CD4-positive, alpha-beta memory T cell (primary cell): ENCODE results near the gene LAPTM4A. TPM values are rescaled to one million over a fixed set of nuclear protein-coding genes. Genes with fewer than 3 reads are reported as not detected.

ENCODE experiments used
- CTCF ChIA-PET: fragments of 350-600 bp; sonication (Branson Sonifier 250); formaldehyde crosslinking; loops from one replicate; lab custom pipeline; 2021; ENCODE audit warnings: inconsistent platforms; ENCODE audit not compliant: partially characterized antibody; lab: Charles Lee
- POLR2A ChIA-PET: fragments of 350-600 bp; sonication (Branson Sonifier 250); formaldehyde crosslinking; loops from one replicate; lab custom pipeline; 2021; ENCODE audit not compliant: partially characterized antibody; lab: Charles Lee
- DNase-seq, 5 donors: peaks; one replicate each; pipeline versions ENCODE4 v3.0.0 to v3.0.0-alpha.2; 2020 to 2022; ENCODE audit warnings: mixed read lengths in 1 of 5
- H3K27ac ChIP-seq: one replicate; pipeline ENCODE4 v1.7.0; 2013; ENCODE audit warnings: low read depth, low read length
- H3K27me3 ChIP-seq: 2 replicates; pipeline ENCODE4 v1.7.0; 2013; ENCODE audit warnings: mild to moderate bottlenecking, low read length, moderate library complexity; ENCODE audit not compliant: insufficient read depth
- H3K36me3 ChIP-seq: 2 replicates; pipeline ENCODE4 v1.7.0; 2013; ENCODE audit warnings: mild to moderate bottlenecking, low read length, moderate library complexity; ENCODE audit not compliant: insufficient read depth
- H3K4me1 ChIP-seq: 2 replicates; pipeline ENCODE4 v1.7.0; 2013; ENCODE audit warnings: mild to moderate bottlenecking, low read length, moderate library complexity; ENCODE audit not compliant: insufficient read depth
- H3K4me3 ChIP-seq, 2 donors: one replicate each; pipeline ENCODE4 v1.7.0; 2013; ENCODE audit warnings: low read length in 2 of 2, mild to moderate bottlenecking in 1 of 2
- H3K9me3 ChIP-seq, 2 donors: one replicate each; pipeline ENCODE4 v1.7.0; 2013; ENCODE audit warnings: low read length in 2 of 2, control low read depth in 1 of 2; ENCODE audit not compliant: control insufficient read depth in 1 of 2
- H3K27ac Mint-ChIP-seq, 7 donors: one replicate each; pipeline ENCODE4 v1.8.0; 2020 to 2021; ENCODE audit warnings: mixed read lengths in 7 of 7, mild to moderate bottlenecking in 6 of 7, inconsistent platforms in 3 of 7, moderate library complexity in 3 of 7
- H3K27me3 Mint-ChIP-seq, 2 donors: one replicate each; pipeline ENCODE4 v1.8.0; 2020 to 2021; ENCODE audit warnings: mixed read lengths in 2 of 2
- H3K36me3 Mint-ChIP-seq, 2 donors: one replicate each; pipeline ENCODE4 v1.8.0; 2020 to 2021; ENCODE audit warnings: mixed read lengths in 2 of 2, inconsistent platforms in 1 of 2, mild to moderate bottlenecking in 1 of 2
- H3K4me1 Mint-ChIP-seq, 4 donors: one replicate each; pipeline ENCODE4 v1.8.0; 2020 to 2021; ENCODE audit warnings: mixed read lengths in 4 of 4, mild to moderate bottlenecking in 1 of 4
- H3K4me3 Mint-ChIP-seq, 8 donors: one replicate each; pipeline ENCODE4 v1.8.0; 2020 to 2021; ENCODE audit warnings: mixed read lengths in 8 of 8, mild to moderate bottlenecking in 7 of 8, moderate library complexity in 6 of 8, inconsistent platforms in 3 of 8
- H3K9me3 Mint-ChIP-seq, 8 donors: one replicate each; pipeline ENCODE4 v1.8.0; 2020 to 2021; ENCODE audit warnings: mixed read lengths in 8 of 8, mild to moderate bottlenecking in 5 of 8, inconsistent platforms in 3 of 8, moderate library complexity in 1 of 8
- intact Hi-C: fragments of 100-400 bp; cut with micrococcal nuclease; formaldehyde crosslinking; loops from one replicate; pipeline ENCODE4 v1.15.1; 2023
- polyA plus RNA-seq, 2 donors: library from polyadenylated mRNA; unstranded; fragments of 300-500 nt; fragmentation: Illumina TruSeq; gene quantifications; one replicate each; pipeline ENCODE4 v1.2.3, GENCODE V29; 2021
- total RNA-seq, 2 experiments: library from RNA; stranded (reverse); gene quantifications; one replicate each; pipeline ENCODE4 v1.2.3, GENCODE V29; 2021

The LAPTM4A gene
- total and polyA plus RNA-seq, 4 experiments from 2014 or later = 47.4 to 150 (median 75.9) TPM

DNA sequence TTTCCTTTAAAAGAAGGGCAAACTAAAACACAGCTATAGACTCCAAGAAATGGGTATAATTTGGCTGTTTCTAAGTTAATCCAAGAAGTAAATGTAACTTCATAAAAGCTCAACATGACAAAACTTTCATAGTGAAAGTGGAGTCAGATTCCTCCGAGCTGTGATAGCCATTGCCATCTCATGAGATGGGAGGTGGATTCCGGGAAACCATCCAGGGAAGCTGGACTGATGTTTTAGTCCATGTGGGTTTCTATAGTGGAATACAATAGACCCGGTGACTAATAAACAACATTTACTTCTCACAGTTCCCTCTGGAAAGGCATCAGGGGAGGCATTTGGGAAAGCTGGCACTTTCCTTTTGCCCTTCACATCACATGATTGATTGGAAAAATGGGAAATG, 10.0 kb upstream of the LAPTM4A start:
- Histone ChIP-seq H3K36me3 (no peaks in the 10 kb centered on the region), H3K27me3 (peaks cover 5% of the 10 kb centered on the region), H3K27ac (no peak overlapping the region), H3K9me3 (no peaks in the 10 kb centered on the region), H3K4me3 (no peak overlapping the region), H3K4me1 (no peaks in the 10 kb centered on the region)
- Mint-ChIP-seq H3K36me3 (no peaks in the 10 kb centered on the region), H3K4me1 (no peaks in the 10 kb centered on the region), H3K9me3 (peaks cover 0 to 2% (median 0%) of the 10 kb centered on the region in 8 donors), H3K27me3 (peaks cover 10% of the 10 kb centered on the region in 2 donors), H3K4me3 (no peak overlapping the region), H3K27ac (no peak overlapping the region)
- intact Hi-C loops = no loop called here
- CTCF ChIA-PET = interaction anchor here (1.0 to 1.4 kb wide), 2 partner anchors 18 to 33 kb away, joined by 3 to 4 read pairs; no protein-coding TSS in a partner anchor
- DNase-seq = no peak
- POLR2A ChIA-PET = interaction anchor here (1.4 kb wide), 1 partner anchor 9 kb away, joined by 4 read pairs; the partner anchor contains the start of gene LAPTM4A

- Histone ChIP-seq H3K27ac (no peak overlapping the region), H3K9me3 (no peaks in the 10 kb centered on the region), H3K4me3 (no peak overlapping the region), H3K27me3 (peaks cover 13% of the 10 kb centered on the region), H3K36me3 (no peaks in the 10 kb centered on the region), H3K4me1 (no peaks in the 10 kb centered on the region)
- intact Hi-C loops = no loop called here
- POLR2A ChIA-PET = no interaction called here
- H3K36me3 Mint-ChIP-seq = no peaks in the 10 kb centered on the region
- peaks cover 0 to 2% (median 0%) of the 10 kb centered on the region in 8 donors for H3K9me3 Mint-ChIP-seq
- H3K4me1 Mint-ChIP-seq = no peaks in the 10 kb centered on the region
- H3K27ac Mint-ChIP-seq = no peak overlapping the region
- CTCF ChIA-PET = interaction anchor here (1.4 kb wide), 1 partner anchor 17 kb away, joined by 4 read pairs; no protein-coding TSS in a partner anchor
- no peak overlapping the region for H3K4me3 Mint-ChIP-seq
- no peak for DNase-seq
- peaks cover 16 to 17% of the 10 kb centered on the region in 2 donors for H3K27me3 Mint-ChIP-seq
These were observed 8.7 kb upstream of the LAPTM4A start for GRCh38 chr2:20060106-20060505.

- no peaks in the 10 kb centered on the region for H3K36me3 Mint-ChIP-seq
- CTCF ChIA-PET = interaction anchor here (1.3 kb wide), 1 partner anchor 14 kb away, joined by 3 read pairs; no protein-coding TSS in a partner anchor
- no peak overlapping the region for H3K4me3 Mint-ChIP-seq
- no peak for DNase-seq
- POLR2A ChIA-PET = no interaction called here
- peaks cover 20 to 24% of the 10 kb centered on the region in 2 donors for H3K27me3 Mint-ChIP-seq
- Histone ChIP-seq H3K27ac (no peak overlapping the region), H3K4me3 (no peak overlapping the region), H3K4me1 (peaks cover 5% of the 10 kb centered on the region), H3K9me3 (no peaks in the 10 kb centered on the region), H3K36me3 (no peaks in the 10 kb centered on the region), H3K27me3 (peaks cover 13% of the 10 kb centered on the region)
- peaks cover 0 to 2% (median 0%) of the 10 kb centered on the region in 8 donors for H3K9me3 Mint-ChIP-seq
- H3K27ac Mint-ChIP-seq = no peak overlapping the region
- H3K4me1 Mint-ChIP-seq = no peaks in the 10 kb centered on the region
- intact Hi-C loops = loop anchor here (10.0 kb wide), 2 partner anchors 192 to 768 kb away; partner anchors contain the start of gene LDAH
These were observed 5.8 kb upstream of the LAPTM4A start for GRCh38 chr2:20057268-20057667.

- intact Hi-C loops = loop anchor here (5.0 to 10.0 kb wide), 3 partner anchors 43 to 770 kb away; partner anchors contain the start of genes LDAH and MATN3
- Mint-ChIP-seq H3K4me1 (peaks cover 5 to 8% (median 6%) of the 10 kb centered on the region in 4 donors), H3K4me3 (no peak overlapping the region), H3K27ac (no peak overlapping the region), H3K27me3 (peaks cover 20 to 24% of the 10 kb centered on the region in 2 donors), H3K36me3 (peaks cover 0 to 6% of the 10 kb centered on the region in 2 donors), H3K9me3 (peaks cover 0 to 2% (median 0%) of the 10 kb centered on the region in 8 donors)
- no peak overlapping the region for H3K27ac ChIP-seq
- H3K9me3 ChIP-seq = no peaks in the 10 kb centered on the region
- no peaks in the 10 kb centered on the region for H3K36me3 ChIP-seq
- peaks cover 13% of the 10 kb centered on the region for H3K27me3 ChIP-seq
- ChIA-PET POLR2A (interaction anchor here (0.5 kb wide), 1 partner anchor 70 kb away, joined by 3 read pairs; no protein-coding TSS in a partner anchor), CTCF (no interaction called here)
- H3K4me3 ChIP-seq = no peak overlapping the region
- DNase-seq = no peak
- peaks cover 13% of the 10 kb centered on the region for H3K4me1 ChIP-seq
These were observed 3.5 kb upstream of the LAPTM4A start for GRCh38 chr2:20054931-20055330.

DNA sequence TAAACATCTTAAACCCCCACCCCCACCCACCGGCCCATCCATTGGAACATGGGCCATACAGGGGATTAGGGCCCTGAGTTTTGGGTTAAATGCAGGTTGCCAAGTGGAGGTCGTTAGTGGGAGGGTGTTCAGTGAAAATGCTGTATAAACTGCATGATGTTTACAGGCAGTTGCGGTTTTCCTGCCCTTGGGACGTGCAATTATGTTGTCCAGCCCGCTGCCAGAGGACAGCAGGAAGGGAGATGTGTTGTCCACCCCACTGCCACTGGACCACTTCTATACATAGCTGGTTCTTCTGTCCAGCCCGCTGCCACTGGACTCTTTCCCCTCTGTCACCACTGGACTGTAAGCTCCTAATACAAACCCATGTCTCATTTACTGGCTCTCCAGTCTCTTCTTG, 2.7 kb upstream of the LAPTM4A start:
- Mint-ChIP-seq H3K27ac (no peak overlapping the region), H3K9me3 (peaks cover 0 to 2% (median 0%) of the 10 kb centered on the region in 8 donors), H3K4me3 (no peak overlapping the region), H3K4me1 (peaks cover 12 to 16% (median 14%) of the 10 kb centered on the region in 4 donors), H3K36me3 (peaks cover 0 to 6% of the 10 kb centered on the region in 2 donors), H3K27me3 (peaks cover 20 to 24% of the 10 kb centered on the region in 2 donors)
- intact Hi-C loops = loop anchor here (5.0 to 10.0 kb wide), 3 partner anchors 42 to 771 kb away; partner anchors contain the start of genes LDAH and MATN3
- Histone ChIP-seq H3K9me3 (no peaks in the 10 kb centered on the region), H3K36me3 (no peaks in the 10 kb centered on the region), H3K4me1 (peaks cover 21% of the 10 kb centered on the region), H3K27me3 (peaks cover 13% of the 10 kb centered on the region), H3K27ac (no peak overlapping the region), H3K4me3 (no peak overlapping the region)
- CTCF ChIA-PET = interaction anchor here (4.5 kb wide), 1 partner anchor 38 kb away, joined by 19 read pairs; no protein-coding TSS in a partner anchor
- POLR2A ChIA-PET = no interaction called here
- no peak for DNase-seq

GRCh38 chr2:20052861-20053281, 1.4 kb upstream of the LAPTM4A start:
- intact Hi-C loops = loop anchor here (5.0 to 10.0 kb wide), 3 partner anchors 41 to 772 kb away; partner anchors contain the start of genes LDAH and MATN3
- ChIA-PET POLR2A (interaction anchor here (0.7 to 3.1 kb wide), 4 partner anchors 8 to 184 kb away, joined by 3 to 17 read pairs (median 5); partner anchors contain the start of gene TTC32), CTCF (interaction anchor here (1.5 to 4.5 kb wide), 2 partner anchors 37 to 97 kb away, joined by 5 to 19 read pairs; no protein-coding TSS in a partner anchor)
- Histone ChIP-seq H3K4me3 (peak overlapping the region in 1 of 2 donors; percentile 90), H3K27ac (no peak overlapping the region), H3K36me3 (no peaks in the 10 kb centered on the region), H3K27me3 (peaks cover 13% of the 10 kb centered on the region), H3K4me1 (peaks cover 34% of the 10 kb centered on the region), H3K9me3 (no peaks in the 10 kb centered on the region)
- peak in 1 of 5 donors; percentile 15 for DNase-seq
- Mint-ChIP-seq H3K27ac (no peak overlapping the region), H3K36me3 (peaks cover 0 to 6% of the 10 kb centered on the region in 2 donors), H3K4me3 (no peak overlapping the region), H3K27me3 (peaks cover 20 to 22% of the 10 kb centered on the region in 2 donors), H3K4me1 (peaks cover 20 to 26% (median 24%) of the 10 kb centered on the region in 4 donors), H3K9me3 (peaks cover 0 to 2% (median 0%) of the 10 kb centered on the region in 8 donors)
